Measurements from ENCODE around the gene SPATA32.

GRCh38 chr17:45279898-45280297, 18.0 kb upstream of the SPATA32 start:
- TF ChIP-seq, protein P1, sequence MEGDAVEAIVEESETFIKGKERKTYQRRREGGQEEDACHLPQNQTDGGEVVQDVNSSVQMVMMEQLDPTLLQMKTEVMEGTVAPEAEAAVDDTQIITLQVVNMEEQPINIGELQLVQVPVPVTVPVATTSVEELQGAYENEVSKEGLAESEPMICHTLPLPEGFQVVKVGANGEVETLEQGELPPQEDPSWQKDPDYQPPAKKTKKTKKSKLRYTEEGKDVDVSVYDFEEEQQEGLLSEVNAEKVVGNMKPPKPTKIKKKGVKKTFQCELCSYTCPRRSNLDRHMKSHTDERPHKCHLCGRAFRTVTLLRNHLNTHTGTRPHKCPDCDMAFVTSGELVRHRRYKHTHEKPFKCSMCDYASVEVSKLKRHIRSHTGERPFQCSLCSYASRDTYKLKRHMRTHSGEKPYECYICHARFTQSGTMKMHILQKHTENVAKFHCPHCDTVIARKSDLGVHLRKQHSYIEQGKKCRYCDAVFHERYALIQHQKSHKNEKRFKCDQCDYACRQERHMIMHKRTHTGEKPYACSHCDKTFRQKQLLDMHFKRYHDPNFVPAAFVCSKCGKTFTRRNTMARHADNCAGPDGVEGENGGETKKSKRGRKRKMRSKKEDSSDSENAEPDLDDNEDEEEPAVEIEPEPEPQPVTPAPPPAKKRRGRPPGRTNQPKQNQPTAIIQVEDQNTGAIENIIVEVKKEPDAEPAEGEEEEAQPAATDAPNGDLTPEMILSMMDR (conservative IDR thresholded peaks at IDR 0.05) = no peak
- TF ChIP-seq ZFX (IDR thresholded peaks at IDR 0.05) = no peak

All from C4-2B (cell line).